Mesendoderm (in vitro differentiated cells): ENCODE results near the gene DCDC2C.

Experiments used
- DNase-seq: peaks from one replicate; pipeline ENCODE4 v3.0.0; 2013
- H2AK5ac ChIP-seq: 2 replicates; pipeline ENCODE4 v1.6.1; 2013; ENCODE audit warnings: low read length, inconsistent platforms
- H2BK120ac ChIP-seq: 2 replicates; pipeline ENCODE4 v1.6.1; 2013; ENCODE audit warnings: low read depth, mild to moderate bottlenecking, low read length, moderate library complexity, mixed read lengths
- H2BK15ac ChIP-seq: replicated peaks from 2 replicates; pipeline ENCODE4 v1.6.1; 2013; ENCODE audit warnings: low read depth, mild to moderate bottlenecking, moderate library complexity
- H2BK5ac ChIP-seq: 2 replicates; pipeline ENCODE4 v1.6.1; 2013; ENCODE audit warnings: low read length, inconsistent platforms
- H3K18ac ChIP-seq: 2 replicates; pipeline ENCODE4 v1.6.1; 2013; ENCODE audit warnings: mild to moderate bottlenecking, low read length, mixed read lengths
- H3K23ac ChIP-seq: one replicate; pipeline ENCODE4 v1.6.1; 2013; ENCODE audit warnings: low read length
- H3K27ac ChIP-seq: 2 replicates; pipeline ENCODE4 v1.5.1; 2013; ENCODE audit warnings: low read depth, mild to moderate bottlenecking, inconsistent platforms, low read length, moderate library complexity
- H3K27me3 ChIP-seq: 2 replicates; pipeline ENCODE4 v1.6.1; 2013; ENCODE audit warnings: low read length, control low read depth, mild to moderate bottlenecking, inconsistent platforms; ENCODE audit not compliant: insufficient read depth, poor library complexity
- H3K36me3 ChIP-seq: 2 replicates; pipeline ENCODE4 v1.6.1; 2013; ENCODE audit warnings: low read length, inconsistent platforms; ENCODE audit not compliant: control insufficient read depth, insufficient read depth
- H3K4ac ChIP-seq: one replicate; pipeline ENCODE4 v1.6.1; 2013; ENCODE audit warnings: low read depth, mild to moderate bottlenecking, low read length, moderate library complexity
- H3K4me1 ChIP-seq: 2 replicates; pipeline ENCODE4 v1.6.1; 2013; ENCODE audit warnings: low read depth, low read length, inconsistent platforms; ENCODE audit not compliant: control insufficient read depth
- H3K4me2 ChIP-seq: 2 replicates; pipeline ENCODE4 v1.6.1; 2013; ENCODE audit warnings: low read length
- H3K4me3 ChIP-seq: 2 replicates; pipeline ENCODE4 v1.5.1; 2013; ENCODE audit warnings: mild to moderate bottlenecking, low read length
- H3K56ac ChIP-seq: one replicate; pipeline ENCODE4 v1.6.1; 2013; ENCODE audit warnings: low read length
- H3K79me1 ChIP-seq: 2 replicates; pipeline ENCODE4 v1.6.1; 2013; ENCODE audit warnings: low read length, inconsistent platforms
- H3K79me2 ChIP-seq: 2 replicates; pipeline ENCODE4 v1.6.1; 2013; ENCODE audit warnings: mild to moderate bottlenecking, low read length; ENCODE audit not compliant: control insufficient read depth, insufficient read depth
- H3K9ac ChIP-seq: 2 replicates; pipeline ENCODE4 v1.6.1; 2013; ENCODE audit warnings: low read length, inconsistent platforms
- H4K5ac ChIP-seq: one replicate; pipeline ENCODE4 v1.6.1; 2013; ENCODE audit warnings: low read length
- H4K8ac ChIP-seq: one replicate; pipeline ENCODE4 v1.6.1; 2013; ENCODE audit warnings: low read depth, mild to moderate bottlenecking, control low read depth, low read length, moderate library complexity
- WGBS: extraction: QIAGEN DNeasy Blood & Tissue Kit; methylation state at CpG from one replicate; pipeline ENCODE4 v1.1.7; 2013; ENCODE audit warnings: low lambda C conversion rate, missing lambda C conversion rate; ENCODE audit not compliant: insufficient coverage; ENCODE audit errors: extremely low coverage; 5-methylcytosine and 5-hydroxymethylcytosine counted together

DCDC2C gene

DNA sequence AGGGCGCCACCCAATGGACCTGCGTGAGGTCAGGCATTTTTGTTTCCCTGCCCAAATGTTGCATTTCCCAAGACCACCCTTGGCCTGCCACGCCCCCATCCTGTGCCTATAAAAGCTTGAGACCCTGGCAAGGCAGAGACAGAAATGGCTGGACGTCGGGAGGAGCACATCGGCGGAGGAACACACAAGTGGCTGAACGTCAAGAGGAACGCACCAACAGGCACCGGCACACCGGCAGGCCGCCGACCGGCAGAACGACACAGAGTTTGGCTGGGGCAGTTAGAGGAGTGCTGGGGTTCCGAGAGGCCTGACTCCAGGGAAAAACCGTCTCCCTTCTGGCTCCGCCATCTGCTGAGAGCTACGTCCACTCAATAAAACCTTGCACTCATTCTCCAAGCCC lies 35.9 kb downstream of the DCDC2C start:
- DNase-seq = no peak
- no CpG with 5 or more reads among the region's 19 CpGs for WGBS
- no peak overlapping the region for H3K56ac ChIP-seq

DNA sequence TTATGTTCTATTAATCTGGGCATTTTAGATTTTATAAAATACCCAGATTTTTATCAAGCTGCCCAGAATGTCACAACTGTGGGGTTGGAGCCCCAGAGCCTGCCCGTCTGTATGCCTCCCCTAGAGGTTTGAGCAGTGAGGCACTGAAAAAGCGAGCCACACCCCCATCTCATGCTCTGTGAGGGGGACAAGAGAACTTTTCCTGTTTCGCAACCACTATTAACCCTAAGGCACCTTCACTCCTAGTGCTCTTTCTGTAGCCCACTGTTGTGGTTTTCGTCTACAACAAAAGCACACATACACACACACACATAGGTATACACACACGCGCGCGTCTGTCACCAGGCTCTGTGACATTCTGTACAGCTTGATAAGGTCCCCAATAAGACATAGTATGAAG lies 38.0 kb downstream of the DCDC2C start:
- no peak overlapping the region for H3K23ac ChIP-seq
- H3K79me1 ChIP-seq = no peaks in the 10 kb centered on the region
- no peak overlapping the region for H3K27ac ChIP-seq
- DNase-seq = peak; percentile 40
- H3K4me3 ChIP-seq = no peak overlapping the region
- no peak overlapping the region for H3K56ac ChIP-seq
- no peak overlapping the region for H4K5ac ChIP-seq
- H3K4me1 ChIP-seq = no peaks in the 10 kb centered on the region
- no peak overlapping the region for H3K4me2 ChIP-seq
- no peak overlapping the region for H2AK5ac ChIP-seq
- WGBS = no CpG with 5 or more reads among the region's 8 CpGs
- H3K9ac ChIP-seq = no peak overlapping the region
- no peaks in the 10 kb centered on the region for H3K36me3 ChIP-seq
- H4K8ac ChIP-seq = no peak overlapping the region
- H2BK120ac ChIP-seq = no peak overlapping the region
- no peak overlapping the region for H2BK15ac ChIP-seq
- no peak overlapping the region for H3K18ac ChIP-seq
- H3K79me2 ChIP-seq = no peaks in the 10 kb centered on the region
- no peak overlapping the region for H3K4ac ChIP-seq
- H2BK5ac ChIP-seq = no peak overlapping the region
- no peaks in the 10 kb centered on the region for H3K27me3 ChIP-seq

More for the DNA sequence above, 35.9 kb downstream of the DCDC2C start:
- Histone ChIP-seq H3K4me1 (no peaks in the 10 kb centered on the region), H3K79me1 (no peaks in the 10 kb centered on the region), H3K36me3 (no peaks in the 10 kb centered on the region), H3K18ac (no peak overlapping the region), H3K9ac (no peak overlapping the region), H3K23ac (no peak overlapping the region), H2AK5ac (no peak overlapping the region), H3K79me2 (no peaks in the 10 kb centered on the region), H3K4me2 (no peak overlapping the region), H4K5ac (no peak overlapping the region), H3K4ac (no peak overlapping the region), H4K8ac (no peak overlapping the region), H2BK15ac (no peak overlapping the region), H3K27ac (no peak overlapping the region), H2BK5ac (no peak overlapping the region), H3K27me3 (no peaks in the 10 kb centered on the region), H3K4me3 (no peak overlapping the region), H2BK120ac (no peak overlapping the region)

DNA sequence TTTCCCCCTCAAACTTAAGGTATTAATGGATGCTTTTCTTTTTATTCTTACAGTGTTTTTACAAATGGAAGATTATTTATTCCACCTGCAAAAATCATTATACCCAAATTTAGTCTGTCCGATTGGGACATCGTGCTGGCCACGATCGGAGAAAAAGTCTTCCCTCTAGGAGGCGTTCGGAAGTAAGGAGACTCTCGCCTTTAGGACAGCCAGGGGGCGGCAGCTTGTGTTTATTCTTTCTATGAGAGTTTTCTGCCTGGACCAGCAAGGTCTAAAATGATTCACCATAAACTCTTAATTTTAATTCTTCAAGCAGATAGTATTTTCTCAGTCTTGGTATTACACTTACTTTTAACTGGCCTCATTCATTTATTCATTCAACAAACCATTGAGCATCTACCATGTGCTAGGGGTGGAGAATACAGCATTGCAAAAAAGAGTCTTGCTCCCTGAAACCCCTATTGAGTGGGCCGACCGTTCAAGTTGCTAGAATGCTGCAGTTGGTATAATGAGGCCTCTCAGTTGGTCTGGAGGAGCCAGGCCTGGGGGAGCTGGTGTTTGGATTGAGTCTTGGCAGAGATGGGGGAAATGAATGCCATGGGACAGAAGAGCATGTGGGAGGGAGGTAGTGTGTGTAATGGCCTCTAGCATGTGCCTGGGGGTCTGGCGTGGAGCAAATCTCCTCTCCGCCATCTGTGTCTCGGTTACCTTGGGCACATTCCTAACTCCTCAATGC lies 38.7 kb downstream of the DCDC2C start:
- no peak overlapping the region for H3K56ac ChIP-seq
- no peak overlapping the region for H2BK120ac ChIP-seq
- H4K5ac ChIP-seq = no peak overlapping the region
- no peaks in the 10 kb centered on the region for H3K79me1 ChIP-seq
- no peaks in the 10 kb centered on the region for H3K4me1 ChIP-seq
- no peak overlapping the region for H3K23ac ChIP-seq
- no peak overlapping the region for H3K18ac ChIP-seq
- no peaks in the 10 kb centered on the region for H3K79me2 ChIP-seq
- H3K27me3 ChIP-seq = no peaks in the 10 kb centered on the region
- H3K4ac ChIP-seq = no peak overlapping the region
- peak; percentile 28 for DNase-seq
- no peak overlapping the region for H3K27ac ChIP-seq
- H2BK15ac ChIP-seq = no peak overlapping the region
- no peak overlapping the region for H3K9ac ChIP-seq
- H3K36me3 ChIP-seq = no peaks in the 10 kb centered on the region
- no peak overlapping the region for H2AK5ac ChIP-seq
- H4K8ac ChIP-seq = no peak overlapping the region
- H3K4me3 ChIP-seq = no peak overlapping the region
- no CpG with 5 or more reads among the region's 13 CpGs for WGBS
- H3K4me2 ChIP-seq = no peak overlapping the region
- no peak overlapping the region for H2BK5ac ChIP-seq

DNA sequence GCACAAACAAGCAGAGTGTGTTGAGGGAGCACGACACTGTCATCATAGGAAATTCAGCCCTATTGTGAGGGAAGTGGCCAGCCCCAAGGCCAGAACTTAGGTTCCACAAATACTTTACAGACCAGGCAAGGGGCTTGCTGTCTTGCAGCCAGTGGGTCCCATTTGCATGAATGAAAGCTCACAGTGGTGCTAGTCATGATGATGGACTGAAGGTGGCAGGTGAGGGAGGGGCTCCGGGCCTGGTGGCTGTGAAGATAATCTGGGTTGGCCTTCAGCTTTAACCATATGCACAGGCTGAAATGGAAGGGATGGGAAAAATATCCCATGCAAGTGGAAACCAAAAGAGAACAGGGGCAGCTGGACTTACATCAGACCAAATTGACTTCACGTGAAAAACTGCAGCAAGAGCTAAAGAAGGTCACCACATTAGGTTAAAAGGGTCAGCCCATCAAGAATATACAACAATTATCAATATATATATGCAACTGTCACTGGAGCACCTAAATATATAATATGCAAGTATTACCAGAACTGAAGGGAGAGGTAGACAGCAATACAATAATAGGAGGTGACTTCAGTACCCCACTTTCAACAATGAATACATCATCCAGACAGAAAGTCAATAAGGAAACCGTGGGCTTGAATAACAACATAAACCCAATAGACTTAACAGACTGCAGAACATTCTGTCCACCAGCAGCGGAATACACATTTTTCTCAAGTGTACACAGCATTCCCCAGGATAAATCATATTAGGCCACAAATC lies 39.6 kb downstream of the DCDC2C start:
- Histone ChIP-seq H2AK5ac (no peak overlapping the region), H3K27me3 (no peaks in the 10 kb centered on the region), H3K27ac (no peak overlapping the region), H3K4ac (no peak overlapping the region), H3K4me1 (no peaks in the 10 kb centered on the region), H3K4me3 (no peak overlapping the region), H3K4me2 (no peak overlapping the region), H2BK120ac (no peak overlapping the region), H4K5ac (no peak overlapping the region), H3K9ac (no peak overlapping the region), H3K79me1 (no peaks in the 10 kb centered on the region), H3K79me2 (no peaks in the 10 kb centered on the region), H3K18ac (no peak overlapping the region), H3K56ac (no peak overlapping the region), H2BK15ac (no peak overlapping the region), H3K36me3 (no peaks in the 10 kb centered on the region), H2BK5ac (no peak overlapping the region), H3K23ac (no peak overlapping the region), H4K8ac (no peak overlapping the region)
- WGBS = no CpG with 5 or more reads among the region's 5 CpGs
- no peak for DNase-seq

DNA sequence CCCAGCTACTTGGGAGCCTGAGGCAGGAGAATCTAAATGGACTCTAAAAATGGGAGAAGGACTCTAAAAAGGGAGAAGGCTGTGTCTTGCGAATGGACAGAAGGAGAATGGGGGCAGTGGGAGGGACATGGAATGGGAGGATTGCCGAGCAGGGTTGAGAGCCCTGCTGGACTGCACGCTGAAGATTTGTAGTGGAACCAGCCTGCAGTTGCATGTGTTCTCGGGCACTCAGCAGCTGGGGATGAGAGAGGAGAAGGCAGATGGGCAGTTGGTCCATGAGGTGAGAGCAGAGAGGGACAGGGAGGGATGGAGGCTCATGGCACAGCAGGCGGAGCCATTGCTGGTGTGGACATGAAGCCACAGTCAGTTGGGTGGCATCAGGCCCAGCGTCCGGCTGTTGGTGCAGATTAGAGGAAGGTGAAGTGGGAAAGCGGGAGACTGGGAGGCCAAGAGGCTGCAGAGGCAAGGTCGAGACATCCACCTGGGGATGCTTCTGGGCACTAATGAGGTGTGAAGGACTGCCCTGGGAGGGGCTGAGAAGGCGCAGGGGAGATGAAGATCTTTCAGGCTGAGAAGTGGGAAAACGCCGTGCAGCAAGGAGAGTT lies 40.7 kb downstream of the DCDC2C start:
- WGBS = no CpG with 5 or more reads among the region's 12 CpGs
- no peak for DNase-seq
- H3K79me1 ChIP-seq = no peaks in the 10 kb centered on the region

More for the DNA sequence above, 40.7 kb downstream of the DCDC2C start:
- no peak overlapping the region for H3K4me3 ChIP-seq
- no peak overlapping the region for H4K5ac ChIP-seq
- H3K36me3 ChIP-seq = no peaks in the 10 kb centered on the region
- H3K4me1 ChIP-seq = no peaks in the 10 kb centered on the region
- no peak overlapping the region for H3K9ac ChIP-seq
- H3K4me2 ChIP-seq = no peak overlapping the region
- H3K27me3 ChIP-seq = no peaks in the 10 kb centered on the region
- no peak overlapping the region for H2BK120ac ChIP-seq
- no peak overlapping the region for H3K27ac ChIP-seq
- no peak overlapping the region for H3K56ac ChIP-seq
- no peak overlapping the region for H3K18ac ChIP-seq
- H2BK5ac ChIP-seq = no peak overlapping the region
- H2AK5ac ChIP-seq = no peak overlapping the region
- no peak overlapping the region for H4K8ac ChIP-seq
- no peak overlapping the region for H3K4ac ChIP-seq
- no peak overlapping the region for H3K23ac ChIP-seq
- no peak overlapping the region for H2BK15ac ChIP-seq
- H3K79me2 ChIP-seq = no peaks in the 10 kb centered on the region
